GM12892 (cell line): ENCODE measurements around the gene KRTAP10-4.

Experiments used
- POLR2A ChIP-seq: IDR thresholded peaks from 2 replicates; pipeline ENCODE4 v1.6.1; 2011; ENCODE audit warnings: low read depth, low read length, control low read depth
- POLR2AphosphoS5 ChIP-seq: IDR thresholded peaks from 2 replicates; pipeline ENCODE4 v1.6.1; 2011; ENCODE audit warnings: low read depth, low read length, control low read depth

GRCh38 chr21:44552136-44552535 is 21.4 kb upstream of the KRTAP10-4 start:
- TF ChIP-seq POLR2A = no peak
- TF ChIP-seq POLR2AphosphoS5 = no peak
